HCT116 (cell line): ENCODE measurements around the gene EXOC6B.

Experiments used
- CEBPB ChIP-seq: IDR thresholded peaks from 2 replicates; pipeline ENCODE4 v1.6.1; 2012; ENCODE audit warnings: low read depth
- CTCF ChIP-seq, 3 experiments: fragments of 200-600 bp in 1 of 3; sonication (generic) in 1 of 3; IDR thresholded peaks in 2 of 3; conservative IDR thresholded peaks in 1 of 3; 2 replicates each; pipeline ENCODE4 v1.5.1; 2012 to 2017; ENCODE audit warnings: low read depth in 2 of 3, low read length in 2 of 3, antibody characterized with exemption in 1 of 3, borderline replicate concordance in 1 of 3, control low read depth in 1 of 3, mild to moderate bottlenecking in 1 of 3, mixed read lengths in 1 of 3, mixed run types in 1 of 3, moderate library complexity in 1 of 3; ENCODE audit not compliant: insufficient read depth in 1 of 3
- EZH2 ChIP-seq: fragments of 200-600 bp; sonication (generic); IDR thresholded peaks from 2 replicates; pipeline ENCODE4 v1.6.1; 2017; ENCODE audit warnings: antibody characterized with exemption, mixed run types
- POLR2A ChIP-seq: IDR thresholded peaks from 2 replicates; pipeline ENCODE4 v1.7.0; 2011; ENCODE audit warnings: borderline replicate concordance; ENCODE audit not compliant: insufficient read depth, insufficient read length; ENCODE audit errors: extremely low read depth
- RAD21 ChIP-seq: IDR thresholded peaks from 2 replicates; pipeline ENCODE4 v1.6.1; 2012; ENCODE audit warnings: low read depth, mild to moderate bottlenecking
- SP1 ChIP-seq: IDR thresholded peaks from 2 replicates; pipeline ENCODE4 v1.6.1; 2012; ENCODE audit warnings: low read depth

- TF ChIP-seq CEBPB (no peak), CTCF (IDR thresholded peaks at IDR 0.05 in 2 of 3, conservative IDR thresholded peaks at IDR 0.05 in 1 of 3; ENCODE audit: borderline replicate concordance in 1 of 3, insufficient read depth in 1 of 3, low read depth in 2 of 3, low read length in 2 of 3) (no peak), POLR2A (no peak), EZH2 (no peak), RAD21 (no peak), SP1 (no peak)
Observed at GRCh38 chr2:72270556-72271275, 555.1 kb downstream of the EXOC6B start.
